ENCODE results near the gene KCNG2.
A peak's percentile ranks its signal among the peaks of the same experiment; 100 is the strongest.

The KCNG2 gene

GRCh38 chr18:79781331-79781941 is 16.3 kb upstream of the KCNG2 start:
- Histone ChIP-seq H3K4me1 (ENCODE audit: insufficient read depth, poor library complexity, severe bottlenecking) (no peaks in the 10 kb centered on the region), H3K36me3 (ENCODE audit: low read depth) (no peaks in the 10 kb centered on the region), H3K27ac (ENCODE audit: poor library complexity, severe bottlenecking) (no peak overlapping the region), H3K27me3 (ENCODE audit: insufficient read depth, poor library complexity, severe bottlenecking) (no peaks in the 10 kb centered on the region), H3K4me3 (ENCODE audit: severe bottlenecking) (no peak overlapping the region), H3K9me3 (ENCODE audit: severe bottlenecking) (no peaks in the 10 kb centered on the region)
- no peak for TF ChIP-seq CTCF (IDR thresholded peaks at IDR 0.05; ENCODE audit: poor library complexity, severe bottlenecking)
- ATAC-seq (ENCODE audit: low read depth) (no peak), DNase-seq (ENCODE audit: low spot score) (peak; percentile 62)

GRCh38 chr18:79782566-79783308 is 15.0 kb upstream of the KCNG2 start:
- no peaks in the 10 kb centered on the region for H3K36me3 ChIP-seq (ENCODE audit: low read depth)
- H3K4me1 ChIP-seq (ENCODE audit: insufficient read depth, poor library complexity, severe bottlenecking) = peaks cover 9% of the 10 kb centered on the region
- DNase-seq (ENCODE audit: low spot score) = peak; percentile 63
- no peak overlapping the region for H3K27ac ChIP-seq (ENCODE audit: poor library complexity, severe bottlenecking)
- ATAC-seq (ENCODE audit: low read depth) = no peak
- no peaks in the 10 kb centered on the region for H3K9me3 ChIP-seq (ENCODE audit: severe bottlenecking)
- TF ChIP-seq CTCF (IDR thresholded peaks at IDR 0.05; ENCODE audit: poor library complexity, severe bottlenecking) = no peak
- no peak overlapping the region for H3K4me3 ChIP-seq (ENCODE audit: severe bottlenecking)
- peaks cover 12% of the 10 kb centered on the region for H3K27me3 ChIP-seq (ENCODE audit: insufficient read depth, poor library complexity, severe bottlenecking)

- ATAC-seq (ENCODE audit: low read depth) (no peak), DNase-seq (ENCODE audit: low spot score) (peak; percentile 55)
- H3K27me3 ChIP-seq (ENCODE audit: insufficient read depth, poor library complexity, severe bottlenecking) = peaks cover 18% of the 10 kb centered on the region
- no peak overlapping the region for H3K4me3 ChIP-seq (ENCODE audit: severe bottlenecking)
- no peaks in the 10 kb centered on the region for H3K9me3 ChIP-seq (ENCODE audit: severe bottlenecking)
- H3K27ac ChIP-seq (ENCODE audit: poor library complexity, severe bottlenecking) = no peak overlapping the region
- H3K36me3 ChIP-seq (ENCODE audit: low read depth) = no peaks in the 10 kb centered on the region
- no peak for TF ChIP-seq CTCF (IDR thresholded peaks at IDR 0.05; ENCODE audit: poor library complexity, severe bottlenecking)
- peaks cover 9% of the 10 kb centered on the region for H3K4me1 ChIP-seq (ENCODE audit: insufficient read depth, poor library complexity, severe bottlenecking)
Observed at GRCh38 chr18:79784071-79784913, 13.4 kb upstream of the KCNG2 start.

- no peaks in the 10 kb centered on the region for H3K36me3 ChIP-seq (ENCODE audit: low read depth)
- ATAC-seq (ENCODE audit: low read depth) = no peak
Observed at GRCh38 chr18:79784965-79785770, 12.6 kb upstream of the KCNG2 start.

More at GRCh38 chr18:79784965-79785770, 12.6 kb upstream of the KCNG2 start:
- no peak overlapping the region for H3K4me3 ChIP-seq (ENCODE audit: severe bottlenecking)
- no peak overlapping the region for H3K27ac ChIP-seq (ENCODE audit: poor library complexity, severe bottlenecking)
- DNase-seq (ENCODE audit: low spot score) = peak; percentile 58
- peaks cover 9% of the 10 kb centered on the region for H3K4me1 ChIP-seq (ENCODE audit: insufficient read depth, poor library complexity, severe bottlenecking)
- no peak for TF ChIP-seq CTCF (IDR thresholded peaks at IDR 0.05; ENCODE audit: poor library complexity, severe bottlenecking)
- H3K9me3 ChIP-seq (ENCODE audit: severe bottlenecking) = no peaks in the 10 kb centered on the region
- H3K27me3 ChIP-seq (ENCODE audit: insufficient read depth, poor library complexity, severe bottlenecking) = peaks cover 18% of the 10 kb centered on the region

Measured in RWPE2 (cell line).